ENCODE data around the gene ARHGEF10L. TPM values are rescaled to one million over a fixed set of nuclear protein-coding genes. Genes with fewer than 3 reads are reported as not detected.

ARHGEF10L gene
- total RNA-seq, 3 donors from 2014 or later: 0.08 to 0.24 TPM; not detected in 1

DNA sequence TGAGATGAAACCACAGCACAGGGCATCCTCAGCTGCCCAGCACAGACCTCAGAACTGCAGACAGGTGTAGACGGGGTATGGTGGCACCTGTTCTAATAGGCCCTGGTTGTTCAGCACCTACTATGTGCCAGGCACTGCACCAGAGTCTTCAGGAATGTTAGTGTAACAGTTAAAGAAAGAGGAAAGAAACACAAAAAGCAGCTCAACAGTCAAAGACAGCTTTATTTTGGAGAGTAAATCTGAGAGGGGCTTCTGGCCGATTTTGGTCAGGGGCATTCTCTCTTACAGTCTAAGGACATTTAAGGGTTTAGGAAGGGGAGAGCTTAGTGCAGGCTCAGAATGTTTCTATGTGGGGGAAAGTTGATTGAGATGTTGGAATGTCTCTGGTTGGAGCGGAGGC, 170.5 kb downstream of the ARHGEF10L start:
- Mint-ChIP-seq H3K4me3 (no peak overlapping the region), H3K9me3 (no peaks in the 10 kb centered on the region), H3K36me3 (ENCODE audit: insufficient read depth) (no peaks in the 10 kb centered on the region), H3K27me3 (ENCODE audit: low read depth) (no peaks in the 10 kb centered on the region), H3K4me1 (ENCODE audit: low read depth) (no peaks in the 10 kb centered on the region)
- ATAC-seq: no peak
- DNase-seq: no peak

DNA sequence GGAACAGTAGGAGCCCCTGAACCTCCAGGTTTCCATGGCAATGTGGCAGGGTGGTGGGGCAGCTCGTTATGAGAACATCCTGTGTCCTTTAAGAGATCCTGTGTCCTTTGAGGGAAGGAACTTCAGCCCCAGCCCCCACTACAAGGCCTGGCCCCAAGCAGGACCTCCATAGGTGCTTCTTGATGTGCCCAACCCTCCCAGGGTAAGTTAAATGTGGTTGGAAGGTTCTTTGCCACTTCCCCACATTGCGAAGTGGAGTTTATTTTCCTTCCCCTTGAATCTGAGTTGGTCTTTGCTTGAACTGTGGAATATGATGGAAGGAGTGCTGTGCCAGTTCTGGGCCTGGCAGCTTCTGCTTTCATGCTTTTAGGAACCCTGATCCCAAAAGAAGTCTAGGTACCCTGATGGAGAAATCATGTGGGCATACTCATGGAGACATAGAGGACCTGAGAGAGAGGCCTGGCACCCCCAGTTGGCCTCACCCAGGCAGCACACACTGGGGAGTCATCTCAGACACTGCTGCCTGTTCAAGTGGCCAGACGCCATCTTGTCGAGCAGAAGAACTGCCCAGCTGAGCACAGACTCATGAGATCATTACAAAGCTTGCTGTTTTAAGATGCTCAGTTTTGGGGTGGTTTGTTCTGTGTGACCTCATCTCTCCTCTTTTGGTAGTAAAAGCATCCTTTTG, 171.5 kb downstream of the ARHGEF10L start:
- Mint-ChIP-seq H3K27me3 (ENCODE audit: low read depth) (no peaks in the 10 kb centered on the region), H3K4me3 (no peak overlapping the region), H3K36me3 (ENCODE audit: insufficient read depth) (no peaks in the 10 kb centered on the region), H3K4me1 (ENCODE audit: low read depth) (no peaks in the 10 kb centered on the region), H3K9me3 (no peaks in the 10 kb centered on the region)
- no peak for DNase-seq
- no peak for ATAC-seq

DNA sequence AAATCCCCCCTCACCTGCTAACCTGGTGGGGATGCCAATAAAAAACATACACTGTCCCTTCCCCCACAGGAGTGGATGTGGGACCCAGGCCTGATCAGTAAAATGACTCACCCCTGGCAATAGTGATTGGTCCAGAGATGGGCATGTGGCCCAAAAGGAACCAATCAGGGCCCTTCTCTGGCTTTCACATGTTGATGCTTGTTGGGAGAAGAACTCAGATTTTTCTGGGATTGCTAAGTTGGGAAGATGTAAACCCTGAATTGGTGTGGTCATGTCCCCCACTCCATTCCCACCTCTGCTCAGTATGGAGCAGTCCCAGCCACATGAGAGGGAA, 172.0 kb downstream of the ARHGEF10L start:
- H3K27me3 Mint-ChIP-seq (ENCODE audit: low read depth): no peaks in the 10 kb centered on the region
- DNase-seq (no peak), ATAC-seq (no peak)
- no peaks in the 10 kb centered on the region for H3K4me1 Mint-ChIP-seq (ENCODE audit: low read depth)
- no peaks in the 10 kb centered on the region for H3K36me3 Mint-ChIP-seq (ENCODE audit: insufficient read depth)
- no peaks in the 10 kb centered on the region for H3K9me3 Mint-ChIP-seq
- H3K4me3 Mint-ChIP-seq: no peak overlapping the region

DNA sequence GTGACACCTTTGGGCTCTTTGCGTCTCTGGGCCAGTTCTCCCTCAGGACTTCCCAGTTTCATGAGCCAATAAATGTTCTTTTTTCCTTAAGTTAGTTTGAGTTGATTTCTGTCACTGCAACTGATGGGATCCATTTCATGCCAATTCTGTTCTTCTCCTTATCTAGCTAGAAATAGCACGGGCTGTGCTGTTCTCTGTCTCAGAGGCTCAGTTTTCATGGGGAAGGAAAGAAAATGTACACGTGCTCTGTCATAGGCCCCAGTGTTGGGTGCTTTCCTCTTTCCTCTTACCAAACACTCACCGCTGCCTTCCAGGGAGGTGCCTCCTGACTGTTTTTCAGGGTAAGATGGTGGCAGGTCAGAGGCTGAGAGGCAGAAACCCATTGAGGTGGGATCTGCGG, 172.4 kb downstream of the ARHGEF10L start:
- Mint-ChIP-seq H3K4me3 (no peak overlapping the region), H3K4me1 (ENCODE audit: low read depth) (no peaks in the 10 kb centered on the region), H3K9me3 (no peaks in the 10 kb centered on the region), H3K36me3 (ENCODE audit: insufficient read depth) (no peaks in the 10 kb centered on the region), H3K27me3 (ENCODE audit: low read depth) (no peaks in the 10 kb centered on the region)
- DNase-seq (no peak), ATAC-seq (no peak)

DNA sequence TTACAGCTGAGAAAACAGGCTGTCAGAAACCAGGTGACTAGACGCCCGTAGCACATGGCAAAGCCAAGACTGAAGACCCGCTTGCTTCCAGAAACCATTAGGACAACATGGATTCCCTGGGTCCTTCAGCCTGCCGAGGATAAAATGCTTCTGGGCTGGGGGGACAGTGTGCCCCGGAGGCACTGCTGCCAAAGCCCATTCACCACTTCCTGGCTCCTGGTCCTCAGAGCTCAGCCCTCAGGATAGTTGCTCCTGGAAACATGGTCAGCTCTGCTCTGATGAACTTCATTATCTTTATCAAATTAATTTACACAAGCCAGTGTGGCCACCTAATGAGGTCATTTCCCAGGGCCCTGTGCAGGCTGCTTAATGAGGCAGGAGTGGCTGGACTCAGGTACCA, 174.5 kb downstream of the ARHGEF10L start:
- no peak overlapping the region for H3K4me3 Mint-ChIP-seq
- H3K9me3 Mint-ChIP-seq: no peaks in the 10 kb centered on the region
- DNase-seq (no peak), ATAC-seq (no peak)
- H3K36me3 Mint-ChIP-seq (ENCODE audit: insufficient read depth): no peaks in the 10 kb centered on the region
- H3K27me3 Mint-ChIP-seq (ENCODE audit: low read depth): peaks cover 8% of the 10 kb centered on the region
- H3K4me1 Mint-ChIP-seq (ENCODE audit: low read depth): no peaks in the 10 kb centered on the region

DNA sequence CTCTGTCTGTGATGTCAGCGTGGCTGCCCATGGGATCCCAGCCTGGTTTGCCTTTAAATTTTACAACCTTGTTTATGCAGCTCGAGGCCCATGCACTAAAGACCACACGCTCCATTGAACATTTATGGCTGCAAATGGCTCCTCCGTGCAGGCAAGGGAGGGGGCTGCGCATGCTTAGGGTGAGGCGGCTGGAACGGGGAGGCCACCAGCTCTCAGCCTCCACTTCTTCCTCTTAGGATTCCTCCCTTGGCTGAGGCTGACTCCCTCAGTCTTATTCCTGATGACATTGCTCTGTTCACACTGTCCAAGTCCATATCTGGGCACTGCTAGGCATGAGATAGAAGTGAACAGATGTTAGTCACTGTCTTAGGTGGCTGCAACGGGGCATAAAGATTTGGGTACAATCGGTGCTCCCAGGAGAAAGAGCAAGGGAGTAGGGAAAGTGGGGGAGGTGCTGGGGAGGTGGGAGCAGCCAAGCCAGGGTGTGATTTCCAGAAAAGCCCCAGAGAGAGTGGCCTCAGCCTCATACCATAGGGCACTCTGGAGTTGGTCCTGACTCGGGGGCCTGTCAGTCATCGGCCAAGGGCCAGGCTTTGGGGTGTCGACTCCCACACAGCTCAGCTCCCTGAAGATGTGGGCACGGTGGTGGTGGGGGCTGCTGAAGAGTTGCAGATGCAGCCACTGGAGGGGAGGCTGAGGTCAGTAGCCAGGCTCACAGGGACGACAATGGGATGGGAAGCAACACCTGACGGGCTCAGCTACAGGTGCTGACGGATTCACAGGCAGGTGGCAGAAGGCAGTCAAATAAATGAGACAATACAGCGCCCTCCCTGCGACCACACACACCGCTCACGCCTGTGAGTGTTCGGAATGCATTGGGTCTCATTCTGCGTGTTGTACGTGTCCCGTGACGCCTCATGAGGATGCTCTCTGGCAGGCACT, 178.4 kb downstream of the ARHGEF10L start:
- ATAC-seq (no peak), DNase-seq (no peak)
- H3K4me3 Mint-ChIP-seq: no peak overlapping the region
- H3K36me3 Mint-ChIP-seq (ENCODE audit: insufficient read depth): no peaks in the 10 kb centered on the region
- H3K4me1 Mint-ChIP-seq (ENCODE audit: low read depth): no peaks in the 10 kb centered on the region
- no peaks in the 10 kb centered on the region for H3K9me3 Mint-ChIP-seq
- H3K27me3 Mint-ChIP-seq (ENCODE audit: low read depth): peaks cover 11% of the 10 kb centered on the region

DNA sequence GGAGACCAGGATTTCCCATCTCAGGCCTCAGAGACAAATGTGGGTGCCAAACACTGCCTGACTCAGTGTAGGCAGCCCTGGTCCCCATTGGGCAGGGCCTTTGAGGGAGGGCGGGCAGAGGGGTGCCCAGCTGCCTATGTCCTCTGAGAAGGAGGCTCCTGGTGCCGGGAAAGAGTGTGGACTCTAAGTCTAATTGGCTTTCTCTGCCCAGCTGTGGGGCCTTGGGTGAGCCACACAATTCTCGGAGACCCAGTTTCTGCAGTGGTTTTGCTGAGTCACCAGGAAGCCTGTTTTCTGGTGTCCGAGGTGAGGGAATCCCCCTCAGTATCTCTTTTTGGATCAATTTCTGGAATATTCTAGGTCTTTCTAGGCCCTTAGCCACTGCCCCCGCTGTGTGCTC, 180.4 kb downstream of the ARHGEF10L start:
- H3K4me3 Mint-ChIP-seq: no peak overlapping the region
- ATAC-seq: no peak
- peaks cover 11% of the 10 kb centered on the region for H3K27me3 Mint-ChIP-seq (ENCODE audit: low read depth)
- no peaks in the 10 kb centered on the region for H3K9me3 Mint-ChIP-seq
- no peaks in the 10 kb centered on the region for H3K4me1 Mint-ChIP-seq (ENCODE audit: low read depth)
- no peaks in the 10 kb centered on the region for H3K36me3 Mint-ChIP-seq (ENCODE audit: insufficient read depth)
- DNase-seq: no peak

DNA sequence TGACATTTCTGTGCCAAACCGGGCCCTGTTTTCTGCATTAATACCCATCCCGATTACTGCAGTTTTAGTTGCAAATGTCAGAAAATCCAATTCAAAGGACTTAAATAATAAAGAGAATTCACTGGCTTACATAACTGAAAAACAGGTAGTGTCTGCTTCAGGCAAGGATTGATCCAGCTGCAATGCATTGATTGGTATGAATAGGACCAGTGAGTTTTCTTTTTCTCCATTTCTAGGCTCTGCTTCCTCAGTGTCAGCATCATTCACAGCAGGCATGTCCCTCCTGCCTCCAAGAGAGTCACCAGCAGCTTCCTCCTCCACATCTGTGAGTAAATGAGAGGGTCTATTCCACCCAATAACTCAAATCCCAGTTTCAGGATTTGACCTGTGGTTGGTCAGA, 181.9 kb downstream of the ARHGEF10L start:
- no peaks in the 10 kb centered on the region for H3K9me3 Mint-ChIP-seq
- H3K4me3 Mint-ChIP-seq: no peak overlapping the region
- DNase-seq (no peak), ATAC-seq (no peak)
- H3K4me1 Mint-ChIP-seq (ENCODE audit: low read depth): no peaks in the 10 kb centered on the region
- H3K36me3 Mint-ChIP-seq (ENCODE audit: insufficient read depth): no peaks in the 10 kb centered on the region
- H3K27me3 Mint-ChIP-seq (ENCODE audit: low read depth): peaks cover 11% of the 10 kb centered on the region

DNA sequence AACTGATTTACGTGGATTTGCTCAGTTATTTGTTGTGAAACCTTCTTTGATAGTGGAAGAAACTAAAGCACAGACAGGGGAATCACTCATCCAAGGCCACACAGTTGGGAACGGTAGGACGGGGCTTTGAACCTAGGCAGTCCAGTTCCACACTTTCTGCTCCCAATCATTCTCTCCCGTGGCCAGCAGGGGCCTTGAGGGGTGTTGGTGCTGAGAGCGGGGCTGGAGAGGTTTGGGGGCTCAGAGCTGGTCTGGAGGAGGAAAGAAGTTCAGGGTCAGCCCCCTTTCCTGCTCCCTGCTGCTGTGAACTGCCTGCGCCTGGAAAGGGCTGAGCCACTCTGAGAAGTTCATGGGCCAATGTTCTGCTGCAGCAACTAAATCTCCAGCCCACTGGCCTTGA, 184.2 kb downstream of the ARHGEF10L start:
- Mint-ChIP-seq H3K9me3 (no peaks in the 10 kb centered on the region), H3K4me1 (ENCODE audit: low read depth) (no peaks in the 10 kb centered on the region), H3K36me3 (ENCODE audit: insufficient read depth) (no peaks in the 10 kb centered on the region), H3K4me3 (no peak overlapping the region), H3K27me3 (ENCODE audit: low read depth) (peaks cover 11% of the 10 kb centered on the region)
- DNase-seq: no peak
- ATAC-seq: no peak

DNA sequence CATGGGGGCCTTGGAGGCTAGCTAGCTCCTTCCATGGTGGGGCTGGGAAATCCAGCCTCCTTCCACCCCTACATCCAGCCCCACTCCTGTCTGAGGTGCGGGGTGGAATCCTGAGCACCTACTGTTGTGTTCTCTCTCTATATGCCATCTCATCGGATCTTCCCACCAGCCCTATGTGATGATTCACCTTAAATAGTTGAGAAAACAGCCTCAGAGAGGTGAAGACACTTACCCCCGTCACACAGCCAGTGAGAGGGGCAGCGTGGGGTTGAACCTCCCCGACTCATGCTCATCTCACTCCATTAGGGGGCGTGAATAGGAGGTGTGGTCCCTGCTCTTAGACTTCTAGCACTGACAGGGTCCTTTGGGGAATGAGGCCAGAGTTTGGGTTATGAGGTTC, 184.7 kb downstream of the ARHGEF10L start:
- H3K4me3 Mint-ChIP-seq: no peak overlapping the region
- H3K36me3 Mint-ChIP-seq (ENCODE audit: insufficient read depth): no peaks in the 10 kb centered on the region
- DNase-seq: no peak
- H3K9me3 Mint-ChIP-seq: no peaks in the 10 kb centered on the region
- no peaks in the 10 kb centered on the region for H3K4me1 Mint-ChIP-seq (ENCODE audit: low read depth)
- ATAC-seq: no peak
- peaks cover 11% of the 10 kb centered on the region for H3K27me3 Mint-ChIP-seq (ENCODE audit: low read depth)

DNA sequence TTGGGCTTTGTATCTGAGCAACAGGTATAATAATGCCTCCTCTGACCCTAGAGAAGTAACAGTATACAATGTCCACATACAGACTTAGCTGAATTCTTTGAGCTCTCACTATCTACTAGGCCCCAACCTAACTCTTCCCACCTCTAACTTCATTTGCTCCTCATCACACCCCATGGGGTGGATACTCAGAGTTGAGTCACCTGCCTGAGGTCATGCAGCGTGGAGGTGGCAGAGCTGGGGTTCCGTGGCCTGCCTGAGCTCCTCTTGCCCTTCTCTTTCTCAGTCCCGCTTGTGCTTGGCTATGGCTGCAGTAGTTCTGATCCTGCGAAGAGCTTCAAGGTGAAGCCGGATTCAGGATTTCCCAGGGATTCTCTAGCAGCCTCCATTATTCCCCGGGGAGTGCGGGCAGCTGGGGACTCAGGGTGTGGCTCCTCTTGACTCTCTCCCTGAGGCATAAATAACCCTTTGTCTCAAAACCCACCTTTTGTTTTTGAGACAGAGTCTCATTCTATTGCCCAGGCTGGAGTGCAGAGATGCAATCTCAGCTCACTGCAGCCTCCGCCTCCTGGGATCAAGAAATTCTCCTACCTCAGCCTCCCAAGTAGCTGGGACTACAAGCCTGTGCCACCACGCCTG, 185.7 kb downstream of the ARHGEF10L start:
- peaks cover 11% of the 10 kb centered on the region for H3K27me3 Mint-ChIP-seq (ENCODE audit: low read depth)
- no peak for DNase-seq
- ATAC-seq: no peak
- no peaks in the 10 kb centered on the region for H3K9me3 Mint-ChIP-seq
- no peak overlapping the region for H3K4me3 Mint-ChIP-seq
- H3K36me3 Mint-ChIP-seq (ENCODE audit: insufficient read depth): no peaks in the 10 kb centered on the region
- H3K4me1 Mint-ChIP-seq (ENCODE audit: low read depth): no peaks in the 10 kb centered on the region

DNA sequence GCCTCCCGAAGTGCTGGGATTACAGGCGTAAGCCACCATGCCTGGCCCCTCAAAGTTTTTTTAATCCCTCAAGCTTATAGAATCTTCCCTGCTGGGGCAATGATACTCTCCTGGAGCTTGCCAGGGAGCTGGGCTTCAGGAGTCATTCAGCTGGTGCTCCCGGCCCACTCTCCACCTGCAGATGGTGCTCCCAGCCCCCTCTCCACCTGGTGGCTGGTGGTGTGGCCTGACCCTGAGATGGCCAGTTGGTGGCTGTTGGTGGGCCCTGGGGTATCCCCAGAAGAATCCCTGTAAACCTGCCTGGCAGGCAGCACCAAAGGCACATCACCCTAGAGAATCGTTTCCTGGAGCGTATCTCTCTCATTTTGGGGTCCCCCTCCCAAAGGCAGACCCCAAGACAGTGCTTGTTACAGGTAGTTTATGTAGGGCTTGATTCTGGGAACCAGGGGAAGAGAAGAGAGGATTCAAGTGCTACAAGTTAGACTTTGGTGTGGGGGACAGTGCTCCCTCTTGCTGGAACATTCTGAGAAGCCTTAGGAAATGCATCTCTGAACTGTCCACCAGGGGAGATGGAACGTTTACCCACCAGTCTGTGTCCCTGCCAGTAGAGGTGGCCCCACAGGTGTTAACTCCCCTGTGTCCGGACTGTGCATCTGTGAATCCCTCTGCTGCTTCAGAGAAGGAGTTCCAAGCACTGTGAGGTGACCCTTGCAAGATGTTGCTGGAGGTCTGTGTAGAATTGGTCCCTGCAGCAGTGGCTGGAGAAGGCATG, 186.5 kb downstream of the ARHGEF10L start:
- no peak overlapping the region for H3K4me3 Mint-ChIP-seq
- ATAC-seq: no peak
- no peak for DNase-seq
- no peaks in the 10 kb centered on the region for H3K36me3 Mint-ChIP-seq (ENCODE audit: insufficient read depth)
- no peaks in the 10 kb centered on the region for H3K9me3 Mint-ChIP-seq
- H3K27me3 Mint-ChIP-seq (ENCODE audit: low read depth): peaks cover 14% of the 10 kb centered on the region
- H3K4me1 Mint-ChIP-seq (ENCODE audit: low read depth): no peaks in the 10 kb centered on the region

DNA sequence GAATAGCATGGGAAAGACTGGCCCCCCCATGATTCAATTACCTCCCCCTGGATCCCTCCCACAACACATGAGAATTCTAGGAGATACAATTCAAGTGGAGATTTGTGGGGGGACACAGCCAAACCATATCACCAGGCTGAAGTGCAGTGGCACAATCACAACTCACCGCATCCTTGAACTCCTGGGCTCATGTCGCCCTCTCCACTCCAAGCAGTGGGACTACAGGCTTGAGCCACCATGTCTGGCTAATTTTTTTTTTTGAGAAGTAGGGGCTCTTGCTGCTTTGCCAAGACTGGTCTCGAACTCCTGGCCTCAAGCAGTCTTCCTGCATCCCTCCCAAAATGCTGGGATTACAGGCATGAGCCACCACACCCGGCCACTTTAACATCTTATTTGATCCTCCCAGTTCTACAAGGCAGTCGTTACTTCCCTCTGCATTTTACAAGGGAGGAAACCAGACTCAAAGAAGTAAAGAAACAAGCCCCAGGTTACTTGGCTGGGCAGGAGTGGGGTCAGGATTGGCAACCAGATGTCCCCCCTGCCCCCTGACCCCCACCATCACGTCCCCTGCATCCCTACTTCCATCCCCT, 188.7 kb downstream of the ARHGEF10L start:
- H3K4me3 Mint-ChIP-seq: no peak overlapping the region
- ATAC-seq (no peak), DNase-seq (no peak)
- no peaks in the 10 kb centered on the region for H3K4me1 Mint-ChIP-seq (ENCODE audit: low read depth)
- no peaks in the 10 kb centered on the region for H3K9me3 Mint-ChIP-seq
- no peaks in the 10 kb centered on the region for H3K36me3 Mint-ChIP-seq (ENCODE audit: insufficient read depth)
- peaks cover 11% of the 10 kb centered on the region for H3K27me3 Mint-ChIP-seq (ENCODE audit: low read depth)

DNA sequence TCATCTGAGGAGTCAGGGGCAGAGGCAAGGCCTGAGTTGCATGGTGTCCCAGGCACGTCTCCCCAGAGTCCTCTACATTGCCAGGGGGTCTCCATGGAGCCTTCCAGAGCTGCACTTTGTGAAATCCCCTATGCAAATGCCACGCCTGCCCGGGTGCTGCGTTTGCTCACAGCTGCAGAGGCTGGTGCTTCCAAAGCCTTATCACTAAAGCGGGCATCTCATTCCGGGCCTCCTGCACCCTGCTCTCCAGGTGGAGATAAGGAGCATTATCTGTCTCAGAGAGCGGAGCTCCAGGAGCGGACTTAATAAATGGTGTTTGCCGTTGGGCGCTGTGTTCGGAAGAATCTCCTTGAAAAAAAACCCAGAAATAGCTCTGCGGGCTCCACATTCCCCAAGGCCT, 189.8 kb downstream of the ARHGEF10L start:
- ATAC-seq (no peak), DNase-seq (no peak)
- no peaks in the 10 kb centered on the region for H3K36me3 Mint-ChIP-seq (ENCODE audit: insufficient read depth)
- H3K9me3 Mint-ChIP-seq: no peaks in the 10 kb centered on the region
- peaks cover 11% of the 10 kb centered on the region for H3K27me3 Mint-ChIP-seq (ENCODE audit: low read depth)
- no peaks in the 10 kb centered on the region for H3K4me1 Mint-ChIP-seq (ENCODE audit: low read depth)
- H3K4me3 Mint-ChIP-seq: no peak overlapping the region

Data from activated T-cell treated with anti-CD3 and anti-CD28 coated beads, Interleukin-2, amount 50 U/mL, for 4 hours (primary cell).